Testis (tissue), 3 donors: Measurements from ENCODE around the gene CEBPG. TPM values are rescaled to one million over a fixed set of nuclear protein-coding genes. Genes with fewer than 3 reads are reported as not detected.

Experiments used
- DNase-seq: peaks from one replicate; pipeline ENCODE4 v3.0.0-alpha.2; 2019
- H3K27ac ChIP-seq, 2 donors: fragments of 200-600 bp; sonication (generic); one replicate each; pipeline ENCODE4 v1.5.1; 2019
- H3K27me3 ChIP-seq: fragments of 200-600 bp; sonication (generic); one replicate; pipeline ENCODE4 v1.5.1; 2019
- H3K36me3 ChIP-seq: fragments of 200-600 bp; sonication (generic); one replicate; pipeline ENCODE4 v1.5.1; 2017; ENCODE audit warnings: low read depth; ENCODE audit errors: missing control alignments
- H3K4me1 ChIP-seq: fragments of 200-600 bp; sonication (generic); one replicate; pipeline ENCODE4 v1.5.1; 2019
- H3K4me3 ChIP-seq, 2 donors: fragments of 200-600 bp; sonication (generic); one replicate each; pipeline ENCODE4 v1.5.1; 2017 to 2019
- H3K9me3 ChIP-seq: fragments of 200-600 bp; sonication (generic); one replicate; pipeline ENCODE4 v1.5.1; 2017
- CTCF ChIP-seq, 3 experiments: fragments of 450-650 bp in 2 of 3; fragments of 200-600 bp in 1 of 3; sonication (generic) in 1 of 3; IDR thresholded peaks; one replicate each; pipeline ENCODE4 v1.5.1; 2016 to 2019; ENCODE audit warnings: antibody characterized with exemption in 3 of 3, mild to moderate bottlenecking in 2 of 3, moderate library complexity in 1 of 3
- POLR2A ChIP-seq: fragments of 450-650 bp; IDR thresholded peaks from one replicate; pipeline ENCODE4 v1.6.1; 2017; ENCODE audit warnings: antibody characterized with exemption, mild to moderate bottlenecking, moderate library complexity
- WGBS, 2 donors: methylation state at CpG; one replicate each; pipeline ENCODE4 v1.1.5; 2018; 5-methylcytosine and 5-hydroxymethylcytosine counted together
- intact Hi-C: fragments of 100-400 bp; cut with DNase I; formaldehyde crosslinking; loops from one replicate; pipeline ENCODE4 v1.15.1; 2023; ENCODE audit warnings: low total_unique reads
- polyA plus RNA-seq: library from polyadenylated mRNA; stranded (reverse); fragments of 350-450 nt; fragmentation: Illumina TruSeq; extraction: RNeasy Lipid Tissue Mini Kit (QIAGEN cat#74804); gene quantifications from one replicate; pipeline ENCODE4 v1.2.3, GENCODE V29; 2014; ENCODE audit warnings: low read depth, low replicate concordance; ENCODE audit not compliant: insufficient read depth
- total RNA-seq, 2 donors: library from RNA; depleted of rRNA; stranded (reverse); fragments of >200 nt; gene quantifications; one replicate each; pipeline ENCODE4 v1.2.3, GENCODE V29; 2016

Gene CEBPG
- total and polyA plus RNA-seq, 3 donors from 2014 or later, result 20.8 to 24.3 (median 20.9) TPM

GRCh38 chr19:33332248-33332647 lies 41.3 kb upstream of the CEBPG start:
- TF ChIP-seq POLR2A (no peak), CTCF (IDR thresholded peaks at IDR 0.05) (no peak)
- H3K9me3 ChIP-seq, result no peaks in the 10 kb centered on the region

GRCh38 chr19:33333151-33333550 lies 40.4 kb upstream of the CEBPG start:
- H3K9me3 ChIP-seq, result no peaks in the 10 kb centered on the region
- intact Hi-C loops, result no loop called here
- 92 to 96% methylated on average over 4 of the region's 4 CpGs for WGBS, 2 donors

More at GRCh38 chr19:33332248-33332647, 41.3 kb upstream of the CEBPG start:
- Histone ChIP-seq H3K36me3 (no peaks in the 10 kb centered on the region), H3K4me3 (no peak overlapping the region), H3K27me3 (no peaks in the 10 kb centered on the region), H3K27ac (no peak overlapping the region), H3K4me1 (no peaks in the 10 kb centered on the region)
- no peak for DNase-seq
- WGBS, 2 donors, result 83 to 89% methylated on average over 5 of the region's 5 CpGs
- intact Hi-C loops, result no loop called here

GRCh38 chr19:33333642-33334041 lies 39.9 kb upstream of the CEBPG start:
- DNase-seq, result no peak
- H3K36me3 ChIP-seq, result no peaks in the 10 kb centered on the region
- intact Hi-C loops, result no loop called here
- H3K4me3 ChIP-seq, result no peak overlapping the region
- H3K27ac ChIP-seq, result no peak overlapping the region
- H3K4me1 ChIP-seq, result no peaks in the 10 kb centered on the region
- H3K9me3 ChIP-seq, result no peaks in the 10 kb centered on the region
- TF ChIP-seq POLR2A (no peak), CTCF (IDR thresholded peaks at IDR 0.05) (no peak)
- no peaks in the 10 kb centered on the region for H3K27me3 ChIP-seq
- 81 to 90% methylated on average over 3 of the region's 3 CpGs for WGBS, 2 donors

More at GRCh38 chr19:33333151-33333550, 40.4 kb upstream of the CEBPG start:
- Histone ChIP-seq H3K27me3 (no peaks in the 10 kb centered on the region), H3K27ac (no peak overlapping the region), H3K4me3 (no peak overlapping the region), H3K36me3 (no peaks in the 10 kb centered on the region), H3K4me1 (no peaks in the 10 kb centered on the region)
- TF ChIP-seq POLR2A (no peak), CTCF (IDR thresholded peaks at IDR 0.05) (no peak)
- no peak for DNase-seq

- Histone ChIP-seq H3K9me3 (no peaks in the 10 kb centered on the region), H3K27me3 (no peaks in the 10 kb centered on the region), H3K4me1 (no peaks in the 10 kb centered on the region), H3K4me3 (no peak overlapping the region), H3K27ac (no peak overlapping the region), H3K36me3 (no peaks in the 10 kb centered on the region)
- intact Hi-C loops, result no loop called here
- WGBS, 2 donors, result 92 to 94% methylated on average over 3 of the region's 3 CpGs
- TF ChIP-seq POLR2A (no peak), CTCF (IDR thresholded peaks at IDR 0.05) (no peak)
- DNase-seq, result no peak
Measured at GRCh38 chr19:33334271-33334670, 39.2 kb upstream of the CEBPG start.

GRCh38 chr19:33335446-33335845 lies 38.1 kb upstream of the CEBPG start:
- Histone ChIP-seq H3K9me3 (no peaks in the 10 kb centered on the region), H3K4me1 (no peaks in the 10 kb centered on the region), H3K36me3 (no peaks in the 10 kb centered on the region), H3K27me3 (no peaks in the 10 kb centered on the region), H3K4me3 (no peak overlapping the region), H3K27ac (no peak overlapping the region)
- no peak for TF ChIP-seq POLR2A
- no peak for TF ChIP-seq CTCF (IDR thresholded peaks at IDR 0.05)
- intact Hi-C loops, result no loop called here
- DNase-seq, result no peak
- WGBS, 2 donors, result 85 to 89% methylated on average over 5 of the region's 5 CpGs
